HK-2 (cell line): ENCODE results near the gene LST1.

ENCODE experiments used
- DNase-seq: peaks from one replicate; pipeline ENCODE4 v3.0.0-alpha.2; 2018; ENCODE audit not compliant: unreplicated experiment

Gene LST1

DNA sequence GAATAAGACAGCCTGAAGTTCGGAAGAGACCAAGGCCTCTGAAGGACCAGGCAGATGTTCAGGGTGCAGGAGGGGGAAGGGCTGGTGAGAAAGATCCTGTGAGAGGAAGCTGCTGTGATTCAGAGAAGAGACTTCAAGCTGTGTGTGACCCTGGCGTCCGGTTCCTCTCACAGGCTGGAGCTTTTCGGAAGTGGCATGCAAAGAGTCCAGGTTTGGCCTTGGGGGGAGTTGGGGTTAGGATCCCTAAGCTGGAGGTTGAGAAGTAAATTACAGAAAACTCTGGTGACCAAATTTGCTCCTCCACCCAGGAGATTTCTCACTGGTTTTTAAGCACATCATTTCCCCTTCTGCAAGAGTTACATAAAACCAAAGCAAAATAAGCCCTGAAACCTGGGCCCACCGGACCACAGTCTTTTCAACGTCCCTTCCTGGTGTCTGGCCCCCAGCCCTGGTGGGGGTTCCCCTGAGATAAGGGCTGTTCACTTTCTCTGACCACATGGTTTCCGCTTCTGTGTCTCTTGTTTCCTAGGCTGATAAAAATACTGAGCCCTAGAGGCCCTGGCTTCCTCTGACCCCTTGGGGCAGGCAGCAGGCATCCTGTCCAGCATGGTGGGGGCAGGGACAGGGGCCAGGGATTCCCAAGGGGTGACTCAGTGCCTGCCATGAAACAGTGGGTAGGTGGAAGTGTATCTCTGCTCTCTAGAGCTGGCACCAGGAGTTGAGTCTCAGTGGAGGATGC is 25.9 kb upstream of the LST1 start:
- DNase-seq: peak; percentile 86

DNA sequence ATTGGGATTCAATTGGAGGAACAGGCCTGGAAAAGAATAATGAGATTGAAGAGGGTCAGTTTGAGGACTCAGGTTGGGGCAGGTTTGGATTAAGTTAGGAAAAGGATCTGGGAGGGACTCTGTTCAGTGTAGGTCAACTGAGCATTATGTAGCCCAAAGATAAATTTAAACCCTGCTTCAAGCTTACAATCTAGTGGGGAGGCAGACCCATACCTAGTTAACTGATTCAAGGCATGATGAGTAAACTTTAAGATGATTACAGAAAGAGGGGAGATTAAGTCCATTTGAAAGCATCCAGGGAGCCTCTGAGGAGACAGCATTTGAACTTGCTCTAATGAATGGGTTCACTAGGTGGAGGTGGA is 25.4 kb upstream of the LST1 start:
- no peak for DNase-seq

DNA sequence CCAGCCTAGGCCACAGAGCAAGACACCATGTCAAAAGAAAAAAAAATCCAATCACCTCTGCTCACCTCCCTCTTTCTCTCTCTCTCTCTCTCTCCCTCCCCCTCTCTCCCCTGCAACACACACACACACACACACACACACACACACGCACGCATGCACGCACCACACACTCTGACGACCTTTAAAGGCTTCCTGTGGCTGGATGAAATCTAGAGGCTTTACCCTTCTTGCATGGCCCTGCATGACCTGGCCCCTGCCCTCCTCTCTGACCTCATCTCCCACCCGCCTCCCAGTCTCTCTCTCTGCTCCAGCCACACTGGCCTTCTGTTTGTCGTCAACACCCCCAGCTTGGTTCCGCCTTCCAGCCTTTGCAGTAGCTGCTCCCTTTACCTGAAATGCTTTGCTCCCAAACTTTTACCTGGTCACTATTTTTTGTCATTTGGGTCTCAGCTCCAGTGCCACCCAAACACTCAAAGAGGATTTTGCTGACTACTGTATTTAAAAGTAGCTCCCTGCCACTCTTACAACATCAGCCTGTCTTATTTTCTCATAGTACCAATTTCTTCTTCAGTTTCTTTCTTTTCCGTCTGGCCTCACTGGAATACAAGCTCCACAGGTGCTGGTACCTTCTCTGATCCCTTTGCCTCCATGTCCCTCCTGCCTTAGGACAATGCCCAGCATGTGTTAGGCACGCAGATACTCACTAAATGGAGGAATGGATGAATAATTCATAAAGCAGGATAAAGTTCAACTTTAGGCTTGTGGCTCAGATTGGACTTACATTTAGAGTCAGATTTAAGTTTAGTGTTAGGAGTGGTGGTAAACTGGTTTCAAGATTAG is 18.3 kb upstream of the LST1 start:
- no peak for DNase-seq

DNA sequence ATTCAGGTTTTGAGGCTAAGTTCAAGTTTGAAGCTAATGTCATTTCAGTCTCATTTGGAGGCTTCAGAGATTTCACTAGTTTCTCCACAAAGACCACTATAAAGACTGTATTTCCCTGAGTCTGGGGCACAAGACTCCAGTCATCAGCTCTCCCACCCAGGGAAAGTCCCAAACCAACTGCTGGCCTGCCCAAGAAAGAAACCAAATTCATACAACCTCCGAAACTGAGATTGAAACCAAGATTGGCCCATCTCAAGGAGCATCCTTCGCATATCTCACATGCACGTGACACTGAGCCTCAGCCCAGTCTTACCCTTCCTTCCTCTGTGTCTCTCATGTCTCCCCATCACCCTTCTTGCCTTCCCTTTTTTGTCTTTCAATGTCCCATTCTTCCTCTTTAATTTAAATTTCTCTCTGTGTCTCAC is 17.5 kb upstream of the LST1 start:
- DNase-seq: no peak

DNA sequence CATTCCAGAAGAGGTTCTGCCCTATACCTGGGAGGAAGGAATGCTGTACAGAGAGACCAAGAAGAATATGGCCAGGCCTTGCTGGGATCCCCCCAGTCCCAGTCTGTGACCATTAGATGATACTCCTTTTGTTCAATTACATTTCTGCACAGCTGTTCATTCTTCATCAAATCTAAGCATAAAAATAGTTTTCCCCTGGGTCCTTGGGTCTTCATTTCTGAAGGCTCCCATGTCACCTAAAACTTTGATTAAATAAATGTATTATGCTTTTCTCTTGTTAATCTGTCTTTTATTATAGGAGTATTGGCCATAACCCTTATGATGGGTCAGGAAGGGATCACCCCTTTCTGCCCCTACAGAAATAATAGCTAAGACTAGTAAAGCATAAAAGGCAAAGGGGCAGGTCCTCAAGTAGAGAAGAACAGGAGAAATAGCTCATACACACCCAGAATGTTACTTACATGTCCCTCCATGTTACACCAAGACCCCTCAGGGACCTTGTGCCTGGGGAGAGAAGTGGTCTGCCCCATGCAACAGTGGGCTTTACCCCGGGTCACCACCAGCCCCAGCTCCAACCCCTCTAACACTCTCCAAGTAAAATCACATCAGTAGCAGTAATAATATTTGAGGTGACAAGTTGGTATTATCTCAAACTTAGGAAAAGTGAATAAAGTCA is 16.1 kb upstream of the LST1 start:
- DNase-seq: no peak

DNA sequence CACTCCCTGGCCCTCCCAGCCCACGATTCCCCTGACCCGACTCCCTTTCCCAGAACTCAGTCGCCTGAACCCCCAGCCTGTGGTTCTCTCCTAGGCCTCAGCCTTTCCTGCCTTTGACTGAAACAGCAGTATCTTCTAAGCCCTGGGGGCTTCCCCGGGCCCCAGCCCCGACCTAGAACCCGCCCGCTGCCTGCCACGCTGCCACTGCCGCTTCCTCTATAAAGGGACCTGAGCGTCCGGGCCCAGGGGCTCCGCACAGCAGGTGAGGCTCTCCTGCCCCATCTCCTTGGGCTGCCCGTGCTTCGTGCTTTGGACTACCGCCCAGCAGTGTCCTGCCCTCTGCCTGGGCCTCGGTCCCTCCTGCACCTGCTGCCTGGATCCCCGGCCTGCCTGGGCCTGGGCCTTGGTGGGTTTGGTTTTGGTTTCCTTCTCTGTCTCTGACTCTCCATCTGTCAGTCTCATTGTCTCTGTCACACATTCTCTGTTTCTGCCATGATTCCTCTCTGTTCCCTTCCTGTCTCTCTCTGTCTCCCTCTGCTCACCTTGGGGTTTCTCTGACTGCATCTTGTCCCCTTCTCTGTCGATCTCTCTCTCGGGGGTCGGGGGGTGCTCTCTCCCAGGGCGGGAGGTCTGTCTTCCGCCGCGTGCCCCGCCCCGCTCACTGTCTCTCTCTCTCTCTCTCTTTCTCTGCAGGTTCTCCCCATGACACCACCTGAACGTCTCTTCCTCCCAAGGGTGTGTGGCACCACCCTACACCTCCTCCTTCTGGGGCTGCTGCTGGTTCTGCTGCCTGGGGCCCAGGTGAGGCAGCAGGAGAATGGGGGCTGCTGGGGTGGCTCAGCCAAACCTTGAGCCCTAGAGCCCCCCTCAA is 13.8 kb upstream of the LST1 start, which contains the start of gene LTA:
LTA (plus strand) TSS at position 249 of the 871 bp plus-strand sequence; CDS start at position 703, 454 bp downstream.
- no peak for DNase-seq

DNA sequence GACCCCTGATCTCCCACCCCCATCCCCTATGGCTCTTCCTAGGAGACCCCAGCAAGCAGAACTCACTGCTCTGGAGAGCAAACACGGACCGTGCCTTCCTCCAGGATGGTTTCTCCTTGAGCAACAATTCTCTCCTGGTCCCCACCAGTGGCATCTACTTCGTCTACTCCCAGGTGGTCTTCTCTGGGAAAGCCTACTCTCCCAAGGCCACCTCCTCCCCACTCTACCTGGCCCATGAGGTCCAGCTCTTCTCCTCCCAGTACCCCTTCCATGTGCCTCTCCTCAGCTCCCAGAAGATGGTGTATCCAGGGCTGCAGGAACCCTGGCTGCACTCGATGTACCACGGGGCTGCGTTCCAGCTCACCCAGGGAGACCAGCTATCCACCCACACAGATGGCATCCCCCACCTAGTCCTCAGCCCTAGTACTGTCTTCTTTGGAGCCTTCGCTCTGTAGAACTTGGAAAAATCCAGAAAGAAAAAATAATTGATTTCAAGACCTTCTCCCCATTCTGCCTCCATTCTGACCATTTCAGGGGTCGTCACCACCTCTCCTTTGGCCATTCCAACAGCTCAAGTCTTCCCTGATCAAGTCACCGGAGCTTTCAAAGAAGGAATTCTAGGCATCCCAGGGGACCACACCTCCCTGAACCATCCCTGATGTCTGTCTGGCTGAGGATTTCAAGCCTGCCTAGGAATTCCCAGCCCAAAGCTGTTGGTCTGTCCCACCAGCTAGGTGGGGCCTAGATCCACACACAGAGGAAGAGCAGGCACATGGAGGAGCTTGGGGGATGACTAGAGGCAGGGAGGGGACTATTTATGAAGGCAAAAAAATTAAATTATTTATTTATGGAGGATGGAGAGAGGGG is 12.6 kb upstream of the LST1 start:
- DNase-seq: no peak

DNA sequence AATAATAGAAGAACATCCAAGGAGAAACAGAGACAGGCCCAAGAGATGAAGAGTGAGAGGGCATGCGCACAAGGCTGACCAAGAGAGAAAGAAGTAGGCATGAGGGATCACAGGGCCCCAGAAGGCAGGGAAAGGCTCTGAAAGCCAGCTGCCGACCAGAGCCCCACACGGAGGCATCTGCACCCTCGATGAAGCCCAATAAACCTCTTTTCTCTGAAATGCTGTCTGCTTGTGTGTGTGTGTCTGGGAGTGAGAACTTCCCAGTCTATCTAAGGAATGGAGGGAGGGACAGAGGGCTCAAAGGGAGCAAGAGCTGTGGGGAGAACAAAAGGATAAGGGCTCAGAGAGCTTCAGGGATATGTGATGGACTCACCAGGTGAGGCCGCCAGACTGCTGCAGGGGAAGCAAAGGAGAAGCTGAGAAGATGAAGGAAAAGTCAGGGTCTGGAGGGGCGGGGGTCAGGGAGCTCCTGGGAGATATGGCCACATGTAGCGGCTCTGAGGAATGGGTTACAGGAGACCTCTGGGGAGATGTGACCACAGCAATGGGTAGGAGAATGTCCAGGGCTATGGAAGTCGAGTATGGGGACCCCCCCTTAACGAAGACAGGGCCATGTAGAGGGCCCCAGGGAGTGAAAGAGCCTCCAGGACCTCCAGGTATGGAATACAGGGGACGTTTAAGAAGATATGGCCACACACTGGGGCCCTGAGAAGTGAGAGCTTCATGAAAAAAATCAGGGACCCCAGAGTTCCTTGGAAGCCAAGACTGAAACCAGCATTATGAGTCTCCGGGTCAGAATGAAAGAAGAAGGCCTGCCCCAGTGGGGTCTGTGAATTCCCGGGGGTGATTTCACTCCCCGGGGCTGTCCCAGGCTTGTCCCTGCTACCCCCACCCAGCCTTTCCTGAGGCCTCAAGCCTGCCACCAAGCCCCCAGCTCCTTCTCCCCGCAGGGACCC is 11.7 kb upstream of the LST1 start:
- DNase-seq: no peak

DNA sequence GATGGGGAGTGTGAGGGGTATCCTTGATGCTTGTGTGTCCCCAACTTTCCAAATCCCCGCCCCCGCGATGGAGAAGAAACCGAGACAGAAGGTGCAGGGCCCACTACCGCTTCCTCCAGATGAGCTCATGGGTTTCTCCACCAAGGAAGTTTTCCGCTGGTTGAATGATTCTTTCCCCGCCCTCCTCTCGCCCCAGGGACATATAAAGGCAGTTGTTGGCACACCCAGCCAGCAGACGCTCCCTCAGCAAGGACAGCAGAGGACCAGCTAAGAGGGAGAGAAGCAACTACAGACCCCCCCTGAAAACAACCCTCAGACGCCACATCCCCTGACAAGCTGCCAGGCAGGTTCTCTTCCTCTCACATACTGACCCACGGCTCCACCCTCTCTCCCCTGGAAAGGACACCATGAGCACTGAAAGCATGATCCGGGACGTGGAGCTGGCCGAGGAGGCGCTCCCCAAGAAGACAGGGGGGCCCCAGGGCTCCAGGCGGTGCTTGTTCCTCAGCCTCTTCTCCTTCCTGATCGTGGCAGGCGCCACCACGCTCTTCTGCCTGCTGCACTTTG is 10.7 kb upstream of the LST1 start, which contains the start of gene TNF:
TNF (plus strand) TSS at position 231 of the 567 bp plus-strand sequence; CDS start at position 408, 177 bp downstream.
- no peak for DNase-seq

DNA sequence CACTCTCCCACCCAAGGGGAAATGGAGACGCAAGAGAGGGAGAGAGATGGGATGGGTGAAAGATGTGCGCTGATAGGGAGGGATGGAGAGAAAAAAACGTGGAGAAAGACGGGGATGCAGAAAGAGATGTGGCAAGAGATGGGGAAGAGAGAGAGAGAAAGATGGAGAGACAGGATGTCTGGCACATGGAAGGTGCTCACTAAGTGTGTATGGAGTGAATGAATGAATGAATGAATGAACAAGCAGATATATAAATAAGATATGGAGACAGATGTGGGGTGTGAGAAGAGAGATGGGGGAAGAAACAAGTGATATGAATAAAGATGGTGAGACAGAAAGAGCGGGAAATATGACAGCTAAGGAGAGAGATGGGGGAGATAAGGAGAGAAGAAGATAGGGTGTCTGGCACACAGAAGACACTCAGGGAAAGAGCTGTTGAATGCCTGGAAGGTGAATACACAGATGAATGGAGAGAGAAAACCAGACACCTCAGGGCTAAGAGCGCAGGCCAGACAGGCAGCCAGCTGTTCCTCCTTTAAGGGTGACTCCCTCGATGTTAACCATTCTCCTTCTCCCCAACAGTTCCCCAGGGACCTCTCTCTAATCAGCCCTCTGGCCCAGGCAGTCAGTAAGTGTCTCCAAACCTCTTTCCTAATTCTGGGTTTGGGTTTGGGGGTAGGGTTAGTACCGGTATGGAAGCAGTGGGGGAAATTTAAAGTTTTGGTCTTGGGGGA is 10.0 kb upstream of the LST1 start:
- no peak for DNase-seq

DNA sequence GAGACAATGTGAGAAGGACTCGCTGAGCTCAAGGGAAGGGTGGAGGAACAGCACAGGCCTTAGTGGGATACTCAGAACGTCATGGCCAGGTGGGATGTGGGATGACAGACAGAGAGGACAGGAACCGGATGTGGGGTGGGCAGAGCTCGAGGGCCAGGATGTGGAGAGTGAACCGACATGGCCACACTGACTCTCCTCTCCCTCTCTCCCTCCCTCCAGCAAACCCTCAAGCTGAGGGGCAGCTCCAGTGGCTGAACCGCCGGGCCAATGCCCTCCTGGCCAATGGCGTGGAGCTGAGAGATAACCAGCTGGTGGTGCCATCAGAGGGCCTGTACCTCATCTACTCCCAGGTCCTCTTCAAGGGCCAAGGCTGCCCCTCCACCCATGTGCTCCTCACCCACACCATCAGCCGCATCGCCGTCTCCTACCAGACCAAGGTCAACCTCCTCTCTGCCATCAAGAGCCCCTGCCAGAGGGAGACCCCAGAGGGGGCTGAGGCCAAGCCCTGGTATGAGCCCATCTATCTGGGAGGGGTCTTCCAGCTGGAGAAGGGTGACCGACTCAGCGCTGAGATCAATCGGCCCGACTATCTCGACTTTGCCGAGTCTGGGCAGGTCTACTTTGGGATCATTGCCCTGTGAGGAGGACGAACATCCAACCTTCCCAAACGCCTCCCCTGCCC is 9.0 kb upstream of the LST1 start:
- no peak for DNase-seq

DNA sequence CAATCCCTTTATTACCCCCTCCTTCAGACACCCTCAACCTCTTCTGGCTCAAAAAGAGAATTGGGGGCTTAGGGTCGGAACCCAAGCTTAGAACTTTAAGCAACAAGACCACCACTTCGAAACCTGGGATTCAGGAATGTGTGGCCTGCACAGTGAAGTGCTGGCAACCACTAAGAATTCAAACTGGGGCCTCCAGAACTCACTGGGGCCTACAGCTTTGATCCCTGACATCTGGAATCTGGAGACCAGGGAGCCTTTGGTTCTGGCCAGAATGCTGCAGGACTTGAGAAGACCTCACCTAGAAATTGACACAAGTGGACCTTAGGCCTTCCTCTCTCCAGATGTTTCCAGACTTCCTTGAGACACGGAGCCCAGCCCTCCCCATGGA is 8.5 kb upstream of the LST1 start:
- DNase-seq: no peak

DNA sequence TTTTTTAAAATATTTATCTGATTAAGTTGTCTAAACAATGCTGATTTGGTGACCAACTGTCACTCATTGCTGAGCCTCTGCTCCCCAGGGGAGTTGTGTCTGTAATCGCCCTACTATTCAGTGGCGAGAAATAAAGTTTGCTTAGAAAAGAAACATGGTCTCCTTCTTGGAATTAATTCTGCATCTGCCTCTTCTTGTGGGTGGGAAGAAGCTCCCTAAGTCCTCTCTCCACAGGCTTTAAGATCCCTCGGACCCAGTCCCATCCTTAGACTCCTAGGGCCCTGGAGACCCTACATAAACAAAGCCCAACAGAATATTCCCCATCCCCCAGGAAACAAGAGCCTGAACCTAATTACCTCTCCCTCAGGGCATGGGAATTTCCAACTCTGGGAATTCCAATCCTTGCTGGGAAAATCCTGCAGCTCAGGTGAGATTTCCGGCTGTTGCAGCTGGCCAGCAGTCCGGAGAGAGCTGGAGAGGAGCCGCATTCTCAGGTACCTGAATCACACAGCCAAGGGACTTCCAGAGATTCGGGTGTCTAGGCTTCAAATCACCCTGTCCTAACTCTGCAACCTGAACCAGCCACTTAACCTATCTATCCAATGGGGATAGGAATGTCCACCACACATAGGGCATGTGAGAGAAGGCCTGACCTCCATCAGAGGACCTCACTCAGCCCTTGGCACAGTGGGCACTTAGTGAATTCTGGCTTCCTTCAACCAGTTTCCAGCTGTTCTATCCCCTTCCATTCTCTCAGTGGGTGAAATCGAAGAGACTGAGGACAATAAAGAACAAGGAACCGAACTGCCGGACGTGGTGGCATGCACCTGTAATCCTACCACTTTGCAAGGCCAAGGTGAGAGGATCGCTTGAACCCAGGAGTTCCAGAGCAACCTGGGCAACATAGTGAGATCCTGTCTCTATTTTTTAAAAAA is 7.6 kb upstream of the LST1 start:
- peak; percentile 73 for DNase-seq

DNA sequence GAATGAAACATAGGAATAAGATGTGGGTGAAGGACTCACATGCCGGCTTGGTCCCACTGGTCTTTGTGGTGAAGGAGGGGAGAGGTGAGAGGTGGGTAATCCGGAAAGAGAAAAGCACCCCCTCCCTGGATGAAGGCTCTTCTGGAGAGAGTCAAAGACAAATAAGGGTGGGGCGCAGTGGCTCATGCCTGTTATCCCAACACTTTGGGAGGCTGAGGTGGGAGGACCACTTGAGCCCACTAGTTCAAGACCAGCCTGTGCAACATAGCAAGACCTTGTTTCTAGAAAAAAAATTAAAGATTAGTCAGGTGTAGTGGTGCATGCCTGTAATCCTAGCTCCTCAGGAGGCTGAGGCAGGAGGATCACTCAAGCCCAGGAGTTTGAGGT is 7.0 kb upstream of the LST1 start:
- no peak for DNase-seq

DNA sequence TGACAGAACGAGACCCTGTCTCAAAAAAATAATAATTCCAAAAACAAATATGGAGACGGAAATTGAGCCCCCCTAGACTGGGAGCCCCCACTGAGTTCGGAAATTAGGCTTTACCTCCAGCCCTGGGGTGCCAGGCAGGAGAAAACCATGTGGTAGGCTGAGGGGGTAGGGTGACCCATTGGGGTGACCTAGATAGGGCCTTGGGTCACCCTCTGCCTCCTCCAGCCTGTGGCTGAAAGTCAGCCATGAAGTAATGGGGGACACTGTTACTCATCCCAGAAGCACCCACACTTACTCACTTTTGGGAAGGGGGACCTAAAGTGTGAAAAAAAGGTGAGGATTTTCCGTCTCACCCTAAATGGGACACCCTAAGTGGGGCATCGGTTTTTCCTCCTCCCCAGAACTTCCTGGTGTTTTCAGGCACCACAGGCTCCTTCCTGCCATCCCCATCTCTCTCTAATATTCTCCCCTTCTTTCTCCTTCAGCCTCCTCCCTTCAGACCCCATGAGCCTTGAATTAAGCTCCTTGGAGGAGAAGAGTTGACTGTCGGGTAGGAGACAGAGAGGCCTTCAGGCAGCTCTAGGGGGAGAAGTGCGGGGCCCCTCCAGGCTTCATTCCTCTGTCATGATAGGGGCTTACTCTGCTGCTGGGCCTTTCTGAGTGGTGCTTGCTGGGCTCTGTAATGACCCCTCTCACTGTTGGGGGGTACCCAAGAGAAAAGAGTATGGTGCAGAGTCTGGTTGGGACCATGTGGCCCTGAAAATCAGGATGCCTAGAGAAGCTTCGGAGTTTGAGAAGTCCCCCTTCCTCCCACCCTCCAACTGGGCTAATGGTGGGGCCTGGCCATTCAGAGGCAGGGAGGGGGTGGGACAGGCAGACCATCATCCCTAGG is 6.3 kb upstream of the LST1 start:
- DNase-seq: no peak

DNA sequence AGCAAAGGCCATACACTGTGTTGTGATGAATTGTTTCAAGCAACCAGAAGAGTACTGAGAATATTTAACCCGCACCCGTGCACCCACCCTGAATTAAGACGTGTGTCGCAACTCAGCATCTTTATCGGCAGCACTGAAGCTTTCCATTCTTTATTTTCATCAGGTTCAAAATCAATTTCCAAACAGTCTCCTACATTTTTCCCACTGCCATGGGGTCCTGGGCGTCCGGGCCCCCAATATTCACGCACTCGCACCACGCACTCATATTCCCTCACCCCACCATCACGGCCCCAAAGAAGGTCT is 5.7 kb upstream of the LST1 start:
- DNase-seq: no peak
